ENCODE measurements around the gene GPBAR1.

GRCh38 chr2:218221000-218221399 lies 39.8 kb upstream of the GPBAR1 start:
- TF ChIP-seq POLR2AphosphoS5 (IDR thresholded peaks at IDR 0.05; ENCODE audit: low read depth, low read length) = no peak; the same call in 1 of the 2 replicates
- TF ChIP-seq TAF1 (IDR thresholded peaks at IDR 0.05; ENCODE audit: borderline replicate concordance, low read depth, low read length) = no peak

Measured in GM12892 (cell line).